IPS-15b (cell line): Measurements from ENCODE around the gene PTPRJ.
"Not testable (repeated sequence)": the region's sequence is repeated elsewhere in the genome, so short reads cannot be mapped to it uniquely, and the experiment has no call there.

Source experiments
- H3K27me3 ChIP-seq: one replicate; pipeline ENCODE4 v1.6.1; 2013; ENCODE audit warnings: low read length; ENCODE audit not compliant: control insufficient read depth, insufficient read depth
- H3K36me3 ChIP-seq: one replicate; pipeline ENCODE4 v1.6.1; 2013; ENCODE audit warnings: low read length; ENCODE audit not compliant: control insufficient read depth, insufficient read depth
- H3K4me1 ChIP-seq: one replicate; pipeline ENCODE4 v1.6.1; 2013; ENCODE audit warnings: mild to moderate bottlenecking, low read length; ENCODE audit not compliant: control insufficient read depth, insufficient read depth
- H3K4me3 ChIP-seq: one replicate; pipeline ENCODE4 v1.5.1; 2013; ENCODE audit warnings: low read depth, low read length
- H3K9ac ChIP-seq: one replicate; pipeline ENCODE4 v1.6.1; 2013; ENCODE audit warnings: low read depth, mild to moderate bottlenecking, low read length
- H3K9me3 ChIP-seq: one replicate; pipeline ENCODE4 v1.6.1; 2013; ENCODE audit warnings: mild to moderate bottlenecking, low read length; ENCODE audit not compliant: control insufficient read depth, insufficient read depth

The PTPRJ gene

DNA sequence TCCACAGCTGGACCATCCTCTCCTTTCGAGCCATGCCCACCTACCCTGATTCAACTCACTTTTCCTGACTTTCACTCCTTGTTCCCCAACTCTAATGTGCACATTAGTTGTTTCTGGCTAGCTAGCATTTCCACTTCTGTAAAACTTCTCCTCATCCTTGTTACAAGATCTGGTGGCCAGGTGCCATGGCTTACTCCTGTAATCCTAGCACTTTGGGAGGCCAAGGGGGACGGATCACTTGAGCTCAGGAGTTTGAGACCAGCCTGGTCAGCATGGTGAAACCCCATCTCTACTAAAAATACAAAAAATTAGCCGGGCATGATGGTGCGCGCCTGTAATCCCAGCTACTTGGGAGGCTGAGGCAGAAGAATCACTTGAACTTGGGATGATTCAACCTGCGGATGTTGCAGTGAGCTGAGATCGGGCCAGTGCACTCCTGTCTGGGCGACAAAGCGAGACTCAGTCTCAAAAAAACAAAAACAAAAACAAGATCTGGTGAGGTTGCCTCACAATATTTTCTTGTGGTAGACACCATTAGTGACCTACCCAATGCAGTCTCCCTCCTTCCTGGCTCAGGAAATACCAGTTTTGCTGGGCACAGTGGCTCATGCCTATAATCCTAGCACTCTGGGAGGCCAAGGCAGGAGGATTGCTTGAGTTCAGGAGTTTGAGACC is 31.2 kb upstream of the PTPRJ start:
- H3K4me3 ChIP-seq, H3K27me3 ChIP-seq, H3K9ac ChIP-seq, H3K36me3 ChIP-seq, H3K9me3 ChIP-seq: not testable (repeated sequence)
- peaks cover 13% of the 10 kb centered on the region for H3K4me1 ChIP-seq

DNA sequence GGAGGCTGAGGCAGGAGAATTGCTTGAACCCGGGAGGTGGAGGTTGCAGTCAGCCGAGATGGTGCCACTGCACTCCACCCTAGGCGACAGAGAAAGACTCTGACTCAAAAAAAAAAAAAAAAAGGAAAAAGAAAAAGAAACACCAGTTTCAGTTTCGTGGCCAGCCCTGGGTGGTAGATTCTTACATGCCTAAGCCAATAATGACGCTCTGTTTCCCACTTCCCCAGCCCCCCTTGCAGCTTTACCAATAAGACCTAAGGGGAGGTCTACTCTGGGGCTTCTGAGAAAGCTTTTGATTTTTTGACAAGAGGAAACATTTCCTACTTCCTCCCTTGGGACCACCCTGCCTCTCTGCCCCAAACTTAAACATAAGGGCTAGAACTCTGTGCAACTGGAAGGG is 30.0 kb upstream of the PTPRJ start:
- Histone ChIP-seq H3K36me3 (no peaks in the 10 kb centered on the region), H3K4me3 (no peak overlapping the region), H3K27me3 (no peaks in the 10 kb centered on the region), H3K9me3 (no peaks in the 10 kb centered on the region), H3K9ac (no peak overlapping the region), H3K4me1 (peaks cover 7% of the 10 kb centered on the region)

DNA sequence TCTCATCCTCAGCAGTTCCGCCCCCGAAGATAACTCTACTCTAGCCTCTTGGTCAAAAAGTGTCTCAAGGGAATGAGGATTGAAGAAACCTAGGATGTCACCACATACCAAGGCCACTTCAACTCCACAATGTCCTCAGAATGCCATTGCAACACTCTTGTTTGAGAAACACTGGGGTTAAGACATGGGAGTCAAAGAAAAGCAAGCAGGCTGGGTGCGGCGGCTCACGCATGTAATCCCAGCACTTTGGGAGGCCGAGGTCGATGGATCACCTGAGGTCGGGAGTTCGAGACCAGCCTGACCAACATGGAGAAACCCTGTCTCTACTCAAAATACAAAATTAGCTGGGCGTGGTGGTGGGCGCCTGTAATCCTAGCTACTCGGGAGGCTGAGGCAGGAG is 28.9 kb upstream of the PTPRJ start:
- not testable (repeated sequence) for H3K27me3 ChIP-seq, H3K36me3 ChIP-seq, H3K4me3 ChIP-seq, H3K9me3 ChIP-seq, H3K4me1 ChIP-seq, H3K9ac ChIP-seq

DNA sequence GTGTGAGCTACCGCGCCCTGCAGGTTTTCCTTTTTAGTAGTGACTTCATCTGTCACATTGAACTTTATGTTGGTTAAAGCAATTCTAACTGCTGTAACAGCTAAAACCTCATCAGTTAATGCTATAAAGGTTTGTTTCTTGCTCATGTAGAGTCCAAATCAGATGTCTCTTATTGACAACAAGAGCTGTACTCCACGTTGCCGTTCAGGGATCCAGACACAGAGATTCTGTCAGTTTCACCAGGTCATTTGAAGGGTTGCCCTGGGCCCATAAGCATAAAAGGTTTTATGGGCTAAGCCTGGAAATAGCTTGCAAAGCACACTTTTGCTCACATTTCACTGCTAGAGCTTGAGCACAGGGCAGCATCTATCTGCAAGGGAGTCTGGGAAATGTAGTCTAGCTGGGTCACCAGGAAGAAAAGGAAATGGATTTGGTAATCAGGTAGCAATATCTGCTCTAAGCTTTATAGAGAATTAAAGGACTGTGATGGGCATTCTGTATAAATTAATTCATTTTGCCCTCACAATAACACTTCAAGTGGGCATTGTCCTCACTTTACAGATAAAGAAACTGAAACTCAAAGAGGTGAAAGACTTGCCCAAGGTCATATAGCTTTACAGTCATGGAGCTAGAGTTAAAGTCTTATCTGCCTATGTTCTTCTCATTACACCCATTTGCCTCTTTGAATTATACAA is 25.2 kb upstream of the PTPRJ start:
- H3K36me3 ChIP-seq: no peaks in the 10 kb centered on the region
- no peak overlapping the region for H3K9ac ChIP-seq
- no peaks in the 10 kb centered on the region for H3K4me1 ChIP-seq
- no peak overlapping the region for H3K4me3 ChIP-seq
- no peaks in the 10 kb centered on the region for H3K9me3 ChIP-seq
- H3K27me3 ChIP-seq: no peaks in the 10 kb centered on the region

DNA sequence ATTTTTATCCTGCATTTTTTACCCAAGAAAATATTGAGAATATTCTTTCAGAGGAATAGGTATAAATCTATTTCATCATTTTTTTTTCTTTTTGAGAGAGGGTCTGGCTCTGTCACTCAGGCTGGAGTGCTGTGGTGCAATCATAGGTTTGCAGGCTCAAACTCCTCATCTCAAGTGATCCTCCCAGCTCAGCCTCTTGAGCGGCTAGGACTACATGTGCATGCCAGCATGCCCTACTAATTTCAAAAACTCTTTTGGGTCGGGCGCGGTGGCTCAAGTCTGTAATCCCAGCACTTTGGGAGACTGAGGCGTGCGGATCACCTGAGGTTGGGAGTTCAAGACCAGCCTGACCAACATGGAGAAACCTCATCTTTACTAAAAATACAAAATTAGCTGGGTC is 20.3 kb upstream of the PTPRJ start:
- H3K27me3 ChIP-seq: no peaks in the 10 kb centered on the region
- H3K4me3 ChIP-seq: no peak overlapping the region
- H3K4me1 ChIP-seq: no peaks in the 10 kb centered on the region
- H3K9me3 ChIP-seq: no peaks in the 10 kb centered on the region
- H3K9ac ChIP-seq: no peak overlapping the region
- no peaks in the 10 kb centered on the region for H3K36me3 ChIP-seq

DNA sequence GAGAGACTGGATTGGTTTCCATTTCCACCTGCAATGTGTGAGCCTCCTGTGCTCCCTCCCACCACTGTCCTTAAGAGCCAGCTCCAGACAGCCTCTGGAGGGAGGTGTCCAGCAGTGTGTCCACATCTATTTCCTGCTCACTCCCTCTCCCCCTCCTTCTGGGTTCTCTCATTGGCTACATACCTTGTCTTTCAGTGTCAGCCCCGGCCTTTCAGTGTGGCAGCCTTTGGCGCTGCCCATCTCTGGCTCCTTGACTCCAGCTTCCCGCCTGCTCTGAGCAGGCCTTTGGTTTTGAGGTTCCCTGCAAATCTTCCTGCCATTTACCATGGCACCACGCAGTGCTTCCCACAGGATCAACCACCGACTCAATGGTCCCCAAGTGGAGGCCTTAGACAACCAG is 19.0 kb upstream of the PTPRJ start:
- Histone ChIP-seq H3K36me3 (no peaks in the 10 kb centered on the region), H3K9me3 (no peaks in the 10 kb centered on the region), H3K4me1 (no peaks in the 10 kb centered on the region), H3K9ac (no peak overlapping the region), H3K27me3 (no peaks in the 10 kb centered on the region), H3K4me3 (no peak overlapping the region)

DNA sequence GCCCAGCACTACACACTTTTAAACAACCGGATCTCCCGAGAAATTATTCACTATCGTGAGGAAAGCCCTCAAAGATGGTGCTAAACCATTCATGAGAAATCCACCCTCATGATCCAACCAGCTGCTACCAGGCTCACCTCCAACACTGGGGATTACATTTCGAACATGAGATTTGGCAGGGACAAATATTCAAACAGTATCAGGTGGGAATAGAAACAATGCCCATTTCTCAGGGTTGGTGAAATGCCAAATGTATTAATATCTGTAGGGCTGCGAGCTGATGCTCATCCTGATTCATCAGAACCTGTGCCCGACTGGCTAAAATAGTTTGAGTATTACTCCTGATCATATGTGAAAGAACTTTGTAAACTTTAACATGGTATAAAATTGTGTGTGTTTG is 15.8 kb upstream of the PTPRJ start:
- no peaks in the 10 kb centered on the region for H3K4me1 ChIP-seq
- H3K9ac ChIP-seq: no peak overlapping the region
- no peaks in the 10 kb centered on the region for H3K27me3 ChIP-seq
- H3K4me3 ChIP-seq: no peak overlapping the region
- no peaks in the 10 kb centered on the region for H3K9me3 ChIP-seq
- H3K36me3 ChIP-seq: no peaks in the 10 kb centered on the region

DNA sequence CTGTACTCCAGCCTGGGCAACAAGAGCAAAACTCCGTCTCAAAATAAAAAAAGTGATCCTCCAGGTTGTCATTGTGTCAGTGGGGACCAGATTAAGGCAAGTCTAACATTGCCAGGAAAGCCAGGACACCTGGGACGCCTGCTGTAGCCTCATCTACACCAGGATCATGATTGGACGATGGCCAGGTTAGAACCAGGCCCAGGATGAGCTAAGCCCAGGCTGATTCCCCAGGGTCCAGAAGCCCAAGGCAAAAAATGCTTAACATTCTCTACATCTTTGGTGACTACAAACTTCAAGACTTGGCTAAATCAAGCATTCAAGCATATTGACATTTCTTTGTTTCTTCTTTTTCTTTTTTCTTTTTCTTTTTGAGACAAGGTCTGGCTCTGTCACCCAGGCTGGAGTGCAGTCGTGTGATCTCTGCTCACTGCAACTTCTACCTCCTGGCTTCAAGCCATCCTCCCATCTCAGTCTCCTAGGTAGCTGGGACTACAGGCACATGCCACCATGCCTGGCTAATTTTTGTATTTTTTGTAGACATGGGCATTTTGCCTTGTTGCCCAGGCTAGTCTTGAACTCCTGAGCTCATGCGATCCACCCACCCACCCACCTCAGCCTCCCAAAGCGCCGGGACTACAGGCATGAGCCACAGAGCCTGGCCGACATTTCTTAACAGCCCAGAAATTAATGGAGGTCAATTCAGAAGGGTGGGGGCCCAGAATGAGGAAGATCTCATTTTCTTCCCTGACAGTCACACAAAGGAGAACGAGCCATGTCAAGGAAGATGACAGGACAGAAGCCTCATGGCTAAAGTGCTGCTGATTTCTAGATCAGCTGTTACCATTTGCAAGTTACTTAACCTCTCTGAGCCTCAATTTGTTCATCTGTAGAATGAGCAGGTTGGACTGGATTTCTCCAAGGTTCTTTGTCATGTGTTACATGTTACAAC is 12.5 kb upstream of the PTPRJ start:
- H3K9me3 ChIP-seq: no peaks in the 10 kb centered on the region

DNA sequence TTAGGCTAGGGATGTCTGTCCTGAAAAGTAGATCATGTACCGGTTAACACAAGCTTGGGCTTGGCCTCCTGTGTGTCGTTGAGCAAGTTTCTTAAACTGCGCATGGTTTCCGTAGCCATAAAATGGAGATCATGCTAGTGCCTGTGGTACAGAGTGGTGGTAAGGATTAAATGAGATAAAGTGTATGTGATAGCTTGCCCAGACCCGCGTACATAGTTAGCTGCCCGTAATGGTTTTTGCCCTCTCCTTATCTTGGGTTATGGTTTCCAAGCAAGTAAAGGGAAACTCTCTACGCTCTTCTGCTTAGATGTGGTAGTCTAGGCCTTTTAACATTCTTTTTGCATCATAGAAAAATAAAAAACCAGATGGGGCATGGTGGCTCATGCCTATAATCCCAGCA is 11.0 kb upstream of the PTPRJ start:
- Histone ChIP-seq H3K27me3 (no peaks in the 10 kb centered on the region), H3K4me1 (peaks cover 6% of the 10 kb centered on the region), H3K9me3 (no peaks in the 10 kb centered on the region), H3K4me3 (no peak overlapping the region), H3K9ac (no peak overlapping the region), H3K36me3 (no peaks in the 10 kb centered on the region)

More for the DNA sequence above, 12.5 kb upstream of the PTPRJ start:
- no peaks in the 10 kb centered on the region for H3K27me3 ChIP-seq
- H3K4me1 ChIP-seq: no peaks in the 10 kb centered on the region
- no peak overlapping the region for H3K4me3 ChIP-seq
- H3K36me3 ChIP-seq: no peaks in the 10 kb centered on the region
- no peak overlapping the region for H3K9ac ChIP-seq

DNA sequence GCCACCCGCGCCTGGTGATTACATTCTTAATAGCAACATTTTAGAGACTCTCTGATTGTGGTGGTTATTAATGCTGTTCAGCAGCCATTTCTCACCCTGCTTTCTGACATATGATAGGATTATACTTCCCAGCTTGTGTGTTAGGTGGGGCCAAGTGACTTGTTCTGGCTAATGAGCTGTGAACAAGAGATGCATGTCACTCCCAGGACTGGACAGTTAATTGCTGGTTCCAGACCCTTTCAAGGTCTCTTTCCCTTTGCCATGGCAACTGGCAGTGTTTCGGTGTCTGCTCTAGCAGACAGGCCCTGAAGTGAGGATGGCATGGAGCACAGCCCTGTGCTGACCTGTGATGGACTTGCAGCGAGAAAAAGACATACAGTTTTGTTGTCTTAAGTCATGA is 8.9 kb upstream of the PTPRJ start:
- Histone ChIP-seq H3K36me3 (no peaks in the 10 kb centered on the region), H3K4me3 (no peak overlapping the region), H3K9me3 (no peaks in the 10 kb centered on the region), H3K4me1 (peaks cover 10% of the 10 kb centered on the region), H3K9ac (no peak overlapping the region), H3K27me3 (no peaks in the 10 kb centered on the region)

DNA sequence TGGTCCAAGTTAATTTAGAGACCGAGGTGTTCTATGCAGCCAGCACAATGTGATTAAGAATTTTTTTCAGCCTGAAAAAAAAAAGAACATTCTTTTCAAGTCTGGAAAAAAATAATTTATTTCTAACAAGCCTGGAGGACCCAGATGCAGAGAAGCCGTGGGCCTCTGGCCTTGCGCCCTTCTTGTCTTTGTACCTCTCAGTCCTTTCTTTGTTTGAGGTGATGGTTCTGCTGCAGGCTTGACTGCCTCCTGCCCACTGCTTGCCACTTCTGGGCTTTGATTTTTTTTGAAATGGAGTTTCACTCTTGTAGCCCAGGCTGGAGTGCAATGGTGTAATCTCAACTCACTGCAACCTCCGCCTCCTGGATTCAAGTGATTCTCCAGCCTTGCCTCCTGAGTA is 7.2 kb upstream of the PTPRJ start:
- H3K27me3 ChIP-seq: no peaks in the 10 kb centered on the region
- H3K4me1 ChIP-seq: peaks cover 10% of the 10 kb centered on the region
- no peak overlapping the region for H3K9ac ChIP-seq
- H3K9me3 ChIP-seq: no peaks in the 10 kb centered on the region
- no peak overlapping the region for H3K4me3 ChIP-seq
- no peaks in the 10 kb centered on the region for H3K36me3 ChIP-seq
